NCI-H774 (cell line): ENCODE results near the gene CUL1.
A peak's percentile ranks its signal among the peaks of the same experiment; 100 is the strongest.
"Not testable (repeated sequence)": the region's sequence is repeated elsewhere in the genome, so short reads cannot be mapped to it uniquely, and the experiment has no call there.

Experiments
- DNase-seq: peaks from one replicate; lab custom pipeline; 2025; lab: John Stamatoyannopoulos, UW

The CUL1 gene

GRCh38 chr7:148697256-148698006 is 1.3 kb upstream of the CUL1 start:
- DNase-seq = no peak

GRCh38 chr7:148698007-148698396 is 701 bp upstream of the CUL1 start:
- no peak for DNase-seq

GRCh38 chr7:148699024-148699781 is 500 bp downstream of the CUL1 start:
- DNase-seq = no peak

GRCh38 chr7:148699782-148700629 is 1.3 kb downstream of the CUL1 start:
- peak; percentile 50 for DNase-seq

GRCh38 chr7:148700661-148701064 is 2.0 kb downstream of the CUL1 start:
- DNase-seq = no peak

GRCh38 chr7:148701414-148701813 is 2.7 kb downstream of the CUL1 start:
- DNase-seq = no peak

- DNase-seq = no peak
Observed at GRCh38 chr7:148702876-148703670, 4.4 kb downstream of the CUL1 start.

- not testable (repeated sequence) for DNase-seq
Observed at GRCh38 chr7:148703671-148703962, 4.9 kb downstream of the CUL1 start.

- DNase-seq = no peak
Observed at GRCh38 chr7:148704189-148704588, 5.5 kb downstream of the CUL1 start.

- DNase-seq = no peak
Observed at GRCh38 chr7:148704970-148705369, 6.3 kb downstream of the CUL1 start.

- DNase-seq = no peak
Observed at GRCh38 chr7:148706368-148706767, 7.7 kb downstream of the CUL1 start.

- no peak for DNase-seq
Observed at GRCh38 chr7:148708026-148708885, 9.6 kb downstream of the CUL1 start.

GRCh38 chr7:148709014-148709413 is 10.3 kb downstream of the CUL1 start:
- no peak for DNase-seq

GRCh38 chr7:148710426-148710825 is 11.7 kb downstream of the CUL1 start:
- DNase-seq = not testable (repeated sequence)

- DNase-seq = no peak
Observed at GRCh38 chr7:148711191-148712102, 12.7 kb downstream of the CUL1 start.

- no peak for DNase-seq
Observed at GRCh38 chr7:148712678-148713329, 14.1 kb downstream of the CUL1 start.

- DNase-seq = no peak
Observed at GRCh38 chr7:148714498-148714897, 15.8 kb downstream of the CUL1 start.

- no peak for DNase-seq
Observed at GRCh38 chr7:148715027-148715426, 16.3 kb downstream of the CUL1 start.

GRCh38 chr7:148717266-148717793 is 18.6 kb downstream of the CUL1 start:
- no peak for DNase-seq
